HG03342 (cell line): Measurements from ENCODE around the gene DSC3.
A peak's percentile ranks its signal among the peaks of the same experiment; 100 is the strongest.
"Not testable (repeated sequence)": the region's sequence is repeated elsewhere in the genome, so short reads cannot be mapped to it uniquely, and the experiment has no call there.

Source experiments
- ATAC-seq: cut with Tn5 transposase; IDR thresholded peaks from one replicate; pipeline ENCODE4 v1.9.1; 2021; ENCODE audit warnings: mild to moderate bottlenecking, moderate library complexity; ENCODE audit not compliant: unreplicated experiment

DSC3 gene

DNA sequence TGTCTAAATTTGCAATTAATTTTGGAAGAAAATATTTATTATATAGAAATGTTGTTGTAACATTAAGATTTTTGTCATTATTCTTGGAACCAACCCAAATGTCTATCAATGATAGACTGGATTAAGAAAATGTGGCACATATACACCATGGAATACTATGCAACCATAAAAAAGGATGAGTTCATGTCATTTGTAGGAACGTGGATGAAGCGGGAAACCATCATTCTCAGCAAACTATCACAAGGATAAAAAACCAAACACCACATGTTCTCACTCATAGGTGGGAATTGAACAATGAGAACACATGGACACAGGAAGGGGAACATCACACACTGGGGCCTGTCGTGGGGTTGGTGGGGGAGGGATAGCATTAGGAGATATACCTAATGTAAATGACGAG, 64.5 kb downstream of the DSC3 start:
- ATAC-seq, result not testable (repeated sequence)

DNA sequence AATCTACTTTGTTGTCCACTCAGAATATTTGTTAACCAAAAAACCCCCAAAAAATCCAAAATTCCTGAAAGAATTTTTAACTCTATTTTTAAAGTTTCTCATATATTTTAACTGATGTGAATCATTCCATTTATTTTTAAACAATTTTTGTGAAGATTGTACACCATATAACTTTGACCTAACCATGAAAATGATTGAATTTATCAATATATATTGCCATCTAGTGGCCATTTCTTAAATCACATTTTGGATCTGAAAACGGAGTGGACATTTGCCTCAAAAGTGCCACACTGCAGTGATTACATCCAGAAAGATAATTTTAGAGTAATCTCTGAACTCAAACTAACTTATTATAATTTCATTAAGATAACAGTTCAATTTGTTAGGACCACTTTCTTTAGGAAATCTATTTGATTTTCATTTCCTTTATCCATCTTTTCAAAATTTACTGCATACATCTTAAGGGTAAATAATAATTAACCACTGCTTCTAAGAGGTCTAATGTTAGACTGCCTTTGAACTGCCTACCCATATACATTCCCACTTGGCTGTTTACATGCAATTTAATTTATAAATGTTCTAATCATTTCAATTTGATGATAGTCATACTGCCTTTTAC, 71.1 kb downstream of the DSC3 start:
- ATAC-seq, result peak; percentile 77

GRCh38 chr18:30970196-30970816, 72.2 kb downstream of the DSC3 start:
- ATAC-seq, result no peak

- no peak for ATAC-seq
These were observed 72.8 kb downstream of the DSC3 start for GRCh38 chr18:30969670-30970170.

DNA sequence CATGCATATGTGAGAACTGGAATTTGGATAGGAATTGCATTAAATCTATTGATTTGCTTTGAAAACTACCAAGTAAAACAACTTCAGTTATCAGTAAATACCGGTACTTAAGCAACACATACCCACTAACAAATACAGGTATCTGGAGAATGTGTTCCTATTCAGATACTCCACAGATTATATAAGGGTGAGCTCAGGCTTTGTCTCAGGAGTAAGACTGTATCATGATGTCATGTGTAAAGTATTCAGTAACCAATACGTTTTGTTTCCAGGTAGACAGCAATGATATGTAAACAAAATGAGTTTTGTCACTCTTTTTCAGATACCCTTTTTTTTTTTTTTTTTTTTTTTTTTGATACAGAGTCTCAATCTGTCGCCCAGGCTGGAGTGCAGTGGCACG, 74.8 kb downstream of the DSC3 start:
- no peak for ATAC-seq

GRCh38 chr18:30965237-30965636, 77.3 kb downstream of the DSC3 start:
- no peak for ATAC-seq

DNA sequence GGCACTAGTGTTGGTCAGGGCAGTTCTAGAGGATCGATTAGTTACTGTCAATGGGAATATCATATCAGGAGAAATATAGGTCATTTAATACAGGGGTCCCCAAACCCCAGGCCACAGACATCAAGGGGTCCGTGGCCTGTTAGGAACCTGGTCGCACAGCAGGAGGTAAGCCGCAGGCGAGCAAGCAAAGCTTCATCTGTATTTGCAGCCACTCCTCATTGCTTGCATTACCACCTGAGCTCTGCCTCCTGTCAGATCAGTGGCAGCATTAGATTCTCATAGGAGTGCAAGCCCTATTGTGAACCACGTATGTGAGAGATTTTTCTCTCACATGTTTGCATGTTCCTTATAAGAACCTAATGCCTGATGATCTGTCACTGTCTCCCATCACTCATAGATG, 81.9 kb downstream of the DSC3 start:
- no peak for ATAC-seq

- no peak for ATAC-seq
These were observed 85.5 kb downstream of the DSC3 start for GRCh38 chr18:30957066-30957465.

DNA sequence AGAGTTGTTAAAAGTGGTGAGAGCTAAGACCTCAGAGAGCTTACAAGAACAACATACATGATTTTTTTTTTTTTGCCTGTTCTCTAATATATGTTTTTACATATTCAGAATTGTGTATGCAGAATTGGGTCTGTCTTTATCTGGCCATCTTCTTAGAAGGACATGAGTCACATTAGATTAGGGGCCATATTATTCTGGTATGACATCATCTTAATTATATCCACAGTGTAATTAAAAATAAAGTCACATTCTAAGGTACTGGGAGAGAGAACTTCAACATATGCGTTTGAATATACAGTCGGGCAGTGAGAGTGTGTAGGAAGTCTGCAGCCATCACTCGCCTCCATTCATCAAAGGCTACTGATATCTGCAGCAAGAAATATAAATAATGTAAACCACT, 88.3 kb downstream of the DSC3 start:
- ATAC-seq, result no peak

GRCh38 chr18:30945761-30946160, 96.8 kb downstream of the DSC3 start:
- no peak for ATAC-seq

DNA sequence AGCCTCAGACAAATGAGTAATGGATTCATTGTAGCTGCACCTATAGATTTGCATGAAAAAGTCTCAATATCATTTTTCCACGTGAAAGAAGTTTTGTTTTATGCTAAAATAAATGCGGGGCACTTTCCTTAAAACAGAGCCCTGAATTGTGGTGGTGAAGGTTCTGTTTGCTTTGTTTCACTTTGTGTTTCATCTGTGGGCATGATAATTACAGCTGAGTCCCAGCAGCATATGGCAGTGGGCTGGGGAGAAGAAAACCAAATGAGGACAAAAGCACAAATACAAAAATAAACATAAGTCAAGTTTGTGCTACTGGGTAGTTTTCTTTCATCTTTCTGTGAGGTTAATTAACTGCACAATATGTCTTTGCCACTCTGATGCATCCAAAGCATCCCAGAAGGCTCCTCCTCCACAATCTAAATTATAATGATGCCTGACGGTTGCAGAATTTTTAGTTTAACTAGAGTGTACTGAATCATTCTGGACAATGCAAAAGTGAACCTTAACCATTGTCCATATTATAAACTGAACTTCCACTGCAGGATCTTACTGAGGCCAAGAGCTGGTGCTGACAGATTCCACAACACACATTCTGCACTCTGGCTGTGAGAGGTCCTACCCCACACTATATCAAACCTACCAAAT, 97.6 kb downstream of the DSC3 start:
- ATAC-seq, result no peak

DNA sequence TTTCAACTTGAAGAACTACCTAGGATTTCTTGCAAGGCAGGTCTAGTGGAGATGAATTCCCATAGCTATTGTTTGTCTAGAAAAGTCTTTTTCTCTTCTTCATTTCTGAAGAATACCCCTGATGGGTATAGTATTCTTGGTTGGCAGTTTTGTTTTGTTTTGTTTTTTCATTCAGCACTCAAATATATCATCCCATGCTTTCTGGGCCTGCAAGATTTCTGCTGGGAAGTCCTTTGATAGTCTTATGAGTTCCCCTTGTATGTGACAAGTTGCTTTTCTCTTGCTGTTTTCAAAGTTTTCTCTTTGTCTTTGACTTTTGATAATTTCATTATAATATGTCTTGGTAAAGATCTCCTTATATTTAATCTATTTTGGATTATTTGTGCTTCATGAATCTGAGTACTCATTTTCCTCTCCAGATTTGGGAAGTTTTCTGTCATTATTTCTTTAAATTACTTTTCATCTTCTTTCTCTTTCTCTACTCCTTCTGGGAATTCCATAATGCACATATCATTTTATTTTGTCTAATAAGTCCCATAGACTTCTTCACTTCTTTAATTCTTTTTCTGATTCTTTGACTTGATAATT, 101.5 kb downstream of the DSC3 start:
- no peak for ATAC-seq
